ENCODE measurements around the gene SHC3.

SHC3 gene

GRCh38 chr9:89077519-89077918, 101.1 kb downstream of the SHC3 start:
- no peak for TF ChIP-seq CTCF (IDR thresholded peaks at IDR 0.05)
- no peak for DNase-seq (ENCODE audit: low spot score)
- Histone ChIP-seq H3K4me3 (no peak overlapping the region), H3K27ac (no peak overlapping the region)

GRCh38 chr9:89073397-89073796, 105.2 kb downstream of the SHC3 start:
- H3K27ac ChIP-seq = no peak overlapping the region
- no peak for TF ChIP-seq CTCF (IDR thresholded peaks at IDR 0.05)
- no peak for DNase-seq (ENCODE audit: low spot score)
- no peak overlapping the region for H3K4me3 ChIP-seq

GRCh38 chr9:89071591-89071990, 107.0 kb downstream of the SHC3 start:
- no peak for TF ChIP-seq CTCF (IDR thresholded peaks at IDR 0.05)
- DNase-seq (ENCODE audit: low spot score) = no peak
- no peak overlapping the region for H3K27ac ChIP-seq

GRCh38 chr9:89066835-89067234, 111.8 kb downstream of the SHC3 start:
- TF ChIP-seq CTCF (IDR thresholded peaks at IDR 0.05) = no peak
- H3K27ac ChIP-seq = no peak overlapping the region
- no peak overlapping the region for H3K4me3 ChIP-seq
- DNase-seq (ENCODE audit: low spot score) = no peak

More at GRCh38 chr9:89071591-89071990, 107.0 kb downstream of the SHC3 start:
- no peak overlapping the region for H3K4me3 ChIP-seq

- no peak for DNase-seq (ENCODE audit: low spot score)
- Histone ChIP-seq H3K4me3 (no peak overlapping the region), H3K27ac (no peak overlapping the region)
- TF ChIP-seq CTCF (IDR thresholded peaks at IDR 0.05) = no peak
Measured at GRCh38 chr9:89065921-89066320, 112.7 kb downstream of the SHC3 start.

GRCh38 chr9:89060790-89061189, 117.8 kb downstream of the SHC3 start:
- H3K27ac ChIP-seq = no peak overlapping the region
- no peak for DNase-seq (ENCODE audit: low spot score)
- no peak overlapping the region for H3K4me3 ChIP-seq
- no peak for TF ChIP-seq CTCF (IDR thresholded peaks at IDR 0.05)

GRCh38 chr9:89059925-89060506, 118.6 kb downstream of the SHC3 start:
- no peak overlapping the region for H3K27ac ChIP-seq
- H3K4me3 ChIP-seq = no peak overlapping the region
- no peak for TF ChIP-seq CTCF (IDR thresholded peaks at IDR 0.05)
- no peak for DNase-seq (ENCODE audit: low spot score)
